HEK293 (cell line): ENCODE data around the gene TOR1AIP2.

Experiments used
- GFI1B ChIP-seq: fragments of 450-650 bp; formaldehyde crosslinking; IDR thresholded peaks from 2 replicates; pipeline ENCODE4 v1.5.1; 2016; ENCODE audit warnings: missing biosample characterization, missing genetic modification characterization
- GLI4 ChIP-seq: fragments of 450-650 bp; formaldehyde crosslinking; IDR thresholded peaks from 2 replicates; pipeline ENCODE4 v1.5.1; 2016; ENCODE audit warnings: missing biosample characterization, missing genetic modification characterization
- KLF10 ChIP-seq: fragments of 450-650 bp; IDR thresholded peaks from 2 replicates; pipeline ENCODE4 v1.5.1; 2018; ENCODE audit warnings: missing biosample characterization, mild to moderate bottlenecking, missing genetic modification characterization
- TRIM28 ChIP-seq: IDR thresholded peaks from 2 replicates; pipeline ENCODE4 v1.6.1; 2011; ENCODE audit warnings: low read length, control low read depth, borderline replicate concordance
- WT1 ChIP-seq: fragments of 450-650 bp; formaldehyde crosslinking; IDR thresholded peaks from 2 replicates; pipeline ENCODE4 v1.5.1; 2016; ENCODE audit warnings: missing biosample characterization, missing genetic modification characterization
- ZBTB21 ChIP-seq: fragments of 450-650 bp; formaldehyde crosslinking; IDR thresholded peaks from 2 replicates; pipeline ENCODE4 v1.5.1; 2017; ENCODE audit warnings: missing biosample characterization, missing genetic modification characterization
- ZFHX2 ChIP-seq: fragments of 450-650 bp; formaldehyde crosslinking; conservative IDR thresholded peaks from 2 replicates; pipeline ENCODE4 v1.5.1; 2016; ENCODE audit warnings: missing biosample characterization, missing genetic modification characterization
- ZNF132 ChIP-seq: fragments of 450-650 bp; formaldehyde crosslinking; IDR thresholded peaks from 2 replicates; pipeline ENCODE4 v1.5.1; 2017; ENCODE audit warnings: missing biosample characterization, missing genetic modification characterization, borderline replicate concordance
- ZNF175 ChIP-seq: fragments of 450-650 bp; formaldehyde crosslinking; IDR thresholded peaks from 2 replicates; pipeline ENCODE4 v1.5.1; 2016; ENCODE audit warnings: missing biosample characterization, missing genetic modification characterization
- ZNF184 ChIP-seq: fragments of 450-650 bp; IDR thresholded peaks from 2 replicates; pipeline ENCODE4 v1.5.1; 2018; ENCODE audit warnings: missing biosample characterization, mild to moderate bottlenecking, missing genetic modification characterization
- ZNF2 ChIP-seq: fragments of 450-650 bp; formaldehyde crosslinking; IDR thresholded peaks from 2 replicates; pipeline ENCODE4 v1.5.1; 2016; ENCODE audit warnings: missing biosample characterization, missing genetic modification characterization
- ZNF24 ChIP-seq: fragments of 450-650 bp; formaldehyde crosslinking; IDR thresholded peaks from 2 replicates; pipeline ENCODE4 v1.5.1; 2016; ENCODE audit warnings: missing biosample characterization, missing genetic modification characterization
- ZNF292 ChIP-seq: fragments of 450-650 bp; formaldehyde crosslinking; IDR thresholded peaks from 2 replicates; pipeline ENCODE4 v1.5.1; 2016; ENCODE audit warnings: low read depth, missing biosample characterization, missing genetic modification characterization, borderline replicate concordance
- ZNF548 ChIP-seq: fragments of 450-650 bp; formaldehyde crosslinking; IDR thresholded peaks from 2 replicates; pipeline ENCODE4 v1.5.1; 2016; ENCODE audit warnings: missing biosample characterization, missing genetic modification characterization
- ZNF549 ChIP-seq: fragments of 450-650 bp; IDR thresholded peaks from 2 replicates; pipeline ENCODE4 v1.5.1; 2018; ENCODE audit warnings: missing biosample characterization, missing genetic modification characterization, mild to moderate bottlenecking, inconsistent platforms, moderate library complexity
- ZNF561 ChIP-seq: fragments of 450-650 bp; IDR thresholded peaks from 2 replicates; pipeline ENCODE4 v1.5.1; 2018; ENCODE audit warnings: missing biosample characterization, missing genetic modification characterization, borderline replicate concordance
- ZNF660 ChIP-seq: fragments of 450-650 bp; IDR thresholded peaks from 2 replicates; pipeline ENCODE4 v1.5.1; 2018; ENCODE audit warnings: missing biosample characterization, mild to moderate bottlenecking, missing genetic modification characterization
- ZNF768 ChIP-seq: fragments of 450-650 bp; formaldehyde crosslinking; IDR thresholded peaks from 2 replicates; pipeline ENCODE4 v1.5.1; 2018; ENCODE audit warnings: missing biosample characterization, mild to moderate bottlenecking, missing genetic modification characterization
- ZNF785 ChIP-seq: fragments of 450-650 bp; formaldehyde crosslinking; IDR thresholded peaks from 2 replicates; pipeline ENCODE4 v1.5.1; 2016; ENCODE audit warnings: missing biosample characterization, missing genetic modification characterization
- ZNF791 ChIP-seq: fragments of 450-650 bp; formaldehyde crosslinking; IDR thresholded peaks from 2 replicates; pipeline ENCODE4 v1.5.1; 2016; ENCODE audit warnings: missing biosample characterization, missing genetic modification characterization
- ZSCAN23 ChIP-seq: fragments of 450-650 bp; formaldehyde crosslinking; IDR thresholded peaks from 2 replicates; pipeline ENCODE4 v1.5.1; 2016; ENCODE audit warnings: missing biosample characterization, missing genetic modification characterization
- TF ChIP-seq, protein P1 (sequence below): fragments of 450-650 bp; formaldehyde crosslinking; IDR thresholded peaks from 2 replicates; pipeline ENCODE4 v1.5.1; 2017; ENCODE audit warnings: missing biosample characterization, missing genetic modification characterization
- TF ChIP-seq, protein P2 (sequence below): fragments of 450-650 bp; formaldehyde crosslinking; IDR thresholded peaks from 2 replicates; pipeline ENCODE4 v1.5.1; 2017; ENCODE audit warnings: missing biosample characterization, missing genetic modification characterization
- TF ChIP-seq, protein P3 (sequence below): fragments of 450-650 bp; formaldehyde crosslinking; IDR thresholded peaks from 2 replicates; pipeline ENCODE4 v1.5.1; 2016; ENCODE audit warnings: missing biosample characterization, missing genetic modification characterization, borderline replicate concordance
- TF ChIP-seq, protein P4 (sequence below): fragments of 450-650 bp; formaldehyde crosslinking; conservative IDR thresholded peaks from 2 replicates; pipeline ENCODE4 v1.5.1; 2016; ENCODE audit warnings: low read depth, missing biosample characterization, missing genetic modification characterization
- TF ChIP-seq, protein P5 (sequence below): IDR thresholded peaks from 2 replicates; pipeline ENCODE4 v1.6.1; 2011; ENCODE audit warnings: mild to moderate bottlenecking, low read depth, low read length, borderline replicate concordance
- TF ChIP-seq, protein P6 (sequence below): fragments of 450-650 bp; formaldehyde crosslinking; IDR thresholded peaks from 2 replicates; pipeline ENCODE4 v1.5.1; 2016; ENCODE audit warnings: missing biosample characterization, missing genetic modification characterization

Gene TOR1AIP2

DNA sequence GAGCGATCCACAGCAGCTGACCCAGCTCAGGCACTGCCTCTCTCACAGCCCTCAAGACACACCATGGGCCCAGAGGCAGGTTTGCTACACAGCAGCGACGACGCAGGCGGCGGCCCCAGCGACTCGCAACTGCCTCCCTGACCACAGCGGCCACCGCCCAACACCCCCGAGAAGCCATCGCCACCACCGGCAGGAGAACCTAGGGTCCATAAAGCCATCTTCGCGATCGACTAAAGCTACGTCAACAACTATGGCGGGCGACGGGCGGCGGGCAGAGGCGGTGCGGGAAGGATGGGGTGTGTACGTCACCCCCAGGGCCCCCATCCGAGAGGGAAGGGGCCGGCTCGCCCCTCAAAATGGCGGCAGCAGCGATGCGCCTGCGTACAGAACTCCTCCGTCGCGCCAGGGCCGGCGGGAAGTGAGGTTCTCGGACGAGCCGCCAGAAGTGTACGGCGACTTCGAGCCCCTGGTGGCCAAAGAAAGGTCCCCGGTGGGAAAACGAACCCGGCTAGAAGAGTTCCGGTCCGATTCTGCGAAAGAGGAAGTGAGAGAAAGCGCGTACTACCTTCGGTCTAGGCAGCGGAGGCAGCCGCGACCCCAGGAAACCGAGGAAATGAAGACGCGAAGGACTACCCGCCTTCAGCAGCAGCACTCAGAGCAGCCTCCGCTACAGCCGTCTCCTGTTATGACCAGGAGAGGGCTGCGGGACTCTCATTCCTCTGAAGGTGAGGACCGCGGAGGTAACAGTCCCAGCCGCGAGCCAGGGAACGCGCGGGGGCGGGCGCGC is 4.8 kb upstream of the TOR1AIP2 start, which contains the start of gene TOR1AIP1 (continued):
- TF ChIP-seq, protein P1, sequence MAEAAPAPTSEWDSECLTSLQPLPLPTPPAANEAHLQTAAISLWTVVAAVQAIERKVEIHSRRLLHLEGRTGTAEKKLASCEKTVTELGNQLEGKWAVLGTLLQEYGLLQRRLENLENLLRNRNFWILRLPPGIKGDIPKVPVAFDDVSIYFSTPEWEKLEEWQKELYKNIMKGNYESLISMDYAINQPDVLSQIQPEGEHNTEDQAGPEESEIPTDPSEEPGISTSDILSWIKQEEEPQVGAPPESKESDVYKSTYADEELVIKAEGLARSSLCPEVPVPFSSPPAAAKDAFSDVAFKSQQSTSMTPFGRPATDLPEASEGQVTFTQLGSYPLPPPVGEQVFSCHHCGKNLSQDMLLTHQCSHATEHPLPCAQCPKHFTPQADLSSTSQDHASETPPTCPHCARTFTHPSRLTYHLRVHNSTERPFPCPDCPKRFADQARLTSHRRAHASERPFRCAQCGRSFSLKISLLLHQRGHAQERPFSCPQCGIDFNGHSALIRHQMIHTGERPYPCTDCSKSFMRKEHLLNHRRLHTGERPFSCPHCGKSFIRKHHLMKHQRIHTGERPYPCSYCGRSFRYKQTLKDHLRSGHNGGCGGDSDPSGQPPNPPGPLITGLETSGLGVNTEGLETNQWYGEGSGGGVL (tag by site-specific recombination), result no peak; the same call in 1 of the 2 replicates
- TF ChIP-seq ZNF791 (tag by site-specific recombination), result no peak
- peak; percentile 61; the same call in 1 of the 2 replicates for TF ChIP-seq TRIM28
- TF ChIP-seq KLF10, result peak; percentile 89
- no peak for TF ChIP-seq ZNF175 (tag by site-specific recombination)
- peak; percentile 92 for TF ChIP-seq ZNF2 (tag by site-specific recombination)
- TF ChIP-seq ZFHX2, result peak; percentile 77
- TF ChIP-seq, protein P2, sequence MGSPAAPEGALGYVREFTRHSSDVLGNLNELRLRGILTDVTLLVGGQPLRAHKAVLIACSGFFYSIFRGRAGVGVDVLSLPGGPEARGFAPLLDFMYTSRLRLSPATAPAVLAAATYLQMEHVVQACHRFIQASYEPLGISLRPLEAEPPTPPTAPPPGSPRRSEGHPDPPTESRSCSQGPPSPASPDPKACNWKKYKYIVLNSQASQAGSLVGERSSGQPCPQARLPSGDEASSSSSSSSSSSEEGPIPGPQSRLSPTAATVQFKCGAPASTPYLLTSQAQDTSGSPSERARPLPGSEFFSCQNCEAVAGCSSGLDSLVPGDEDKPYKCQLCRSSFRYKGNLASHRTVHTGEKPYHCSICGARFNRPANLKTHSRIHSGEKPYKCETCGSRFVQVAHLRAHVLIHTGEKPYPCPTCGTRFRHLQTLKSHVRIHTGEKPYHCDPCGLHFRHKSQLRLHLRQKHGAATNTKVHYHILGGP (tag by site-specific recombination), result peak; percentile 95
- TF ChIP-seq, protein P3, sequence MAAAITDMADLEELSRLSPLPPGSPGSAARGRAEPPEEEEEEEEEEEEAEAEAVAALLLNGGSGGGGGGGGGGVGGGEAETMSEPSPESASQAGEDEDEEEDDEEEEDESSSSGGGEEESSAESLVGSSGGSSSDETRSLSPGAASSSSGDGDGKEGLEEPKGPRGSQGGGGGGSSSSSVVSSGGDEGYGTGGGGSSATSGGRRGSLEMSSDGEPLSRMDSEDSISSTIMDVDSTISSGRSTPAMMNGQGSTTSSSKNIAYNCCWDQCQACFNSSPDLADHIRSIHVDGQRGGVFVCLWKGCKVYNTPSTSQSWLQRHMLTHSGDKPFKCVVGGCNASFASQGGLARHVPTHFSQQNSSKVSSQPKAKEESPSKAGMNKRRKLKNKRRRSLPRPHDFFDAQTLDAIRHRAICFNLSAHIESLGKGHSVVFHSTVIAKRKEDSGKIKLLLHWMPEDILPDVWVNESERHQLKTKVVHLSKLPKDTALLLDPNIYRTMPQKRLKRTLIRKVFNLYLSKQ (tag by site-specific recombination), result no peak
- peak; percentile 92 for TF ChIP-seq ZSCAN23 (tag by site-specific recombination)
- TF ChIP-seq ZNF184 (tag by site-specific recombination), result peak; percentile 83; the same call in 1 of the 2 replicates
- TF ChIP-seq ZNF768 (tag by site-specific recombination), result peak; percentile 42; the same call in 1 of the 2 replicates
- no peak for TF ChIP-seq ZNF132 (tag by site-specific recombination)
- peak; percentile 98 for TF ChIP-seq ZBTB21
- TF ChIP-seq ZNF660, result peak; percentile 98
- TF ChIP-seq GFI1B (tag by site-specific recombination), result peak; percentile 72; the same call in 1 of the 2 replicates
- no peak; the same call in 1 of the 2 replicates for TF ChIP-seq ZNF785 (tag by site-specific recombination)
- TF ChIP-seq, protein P4, sequence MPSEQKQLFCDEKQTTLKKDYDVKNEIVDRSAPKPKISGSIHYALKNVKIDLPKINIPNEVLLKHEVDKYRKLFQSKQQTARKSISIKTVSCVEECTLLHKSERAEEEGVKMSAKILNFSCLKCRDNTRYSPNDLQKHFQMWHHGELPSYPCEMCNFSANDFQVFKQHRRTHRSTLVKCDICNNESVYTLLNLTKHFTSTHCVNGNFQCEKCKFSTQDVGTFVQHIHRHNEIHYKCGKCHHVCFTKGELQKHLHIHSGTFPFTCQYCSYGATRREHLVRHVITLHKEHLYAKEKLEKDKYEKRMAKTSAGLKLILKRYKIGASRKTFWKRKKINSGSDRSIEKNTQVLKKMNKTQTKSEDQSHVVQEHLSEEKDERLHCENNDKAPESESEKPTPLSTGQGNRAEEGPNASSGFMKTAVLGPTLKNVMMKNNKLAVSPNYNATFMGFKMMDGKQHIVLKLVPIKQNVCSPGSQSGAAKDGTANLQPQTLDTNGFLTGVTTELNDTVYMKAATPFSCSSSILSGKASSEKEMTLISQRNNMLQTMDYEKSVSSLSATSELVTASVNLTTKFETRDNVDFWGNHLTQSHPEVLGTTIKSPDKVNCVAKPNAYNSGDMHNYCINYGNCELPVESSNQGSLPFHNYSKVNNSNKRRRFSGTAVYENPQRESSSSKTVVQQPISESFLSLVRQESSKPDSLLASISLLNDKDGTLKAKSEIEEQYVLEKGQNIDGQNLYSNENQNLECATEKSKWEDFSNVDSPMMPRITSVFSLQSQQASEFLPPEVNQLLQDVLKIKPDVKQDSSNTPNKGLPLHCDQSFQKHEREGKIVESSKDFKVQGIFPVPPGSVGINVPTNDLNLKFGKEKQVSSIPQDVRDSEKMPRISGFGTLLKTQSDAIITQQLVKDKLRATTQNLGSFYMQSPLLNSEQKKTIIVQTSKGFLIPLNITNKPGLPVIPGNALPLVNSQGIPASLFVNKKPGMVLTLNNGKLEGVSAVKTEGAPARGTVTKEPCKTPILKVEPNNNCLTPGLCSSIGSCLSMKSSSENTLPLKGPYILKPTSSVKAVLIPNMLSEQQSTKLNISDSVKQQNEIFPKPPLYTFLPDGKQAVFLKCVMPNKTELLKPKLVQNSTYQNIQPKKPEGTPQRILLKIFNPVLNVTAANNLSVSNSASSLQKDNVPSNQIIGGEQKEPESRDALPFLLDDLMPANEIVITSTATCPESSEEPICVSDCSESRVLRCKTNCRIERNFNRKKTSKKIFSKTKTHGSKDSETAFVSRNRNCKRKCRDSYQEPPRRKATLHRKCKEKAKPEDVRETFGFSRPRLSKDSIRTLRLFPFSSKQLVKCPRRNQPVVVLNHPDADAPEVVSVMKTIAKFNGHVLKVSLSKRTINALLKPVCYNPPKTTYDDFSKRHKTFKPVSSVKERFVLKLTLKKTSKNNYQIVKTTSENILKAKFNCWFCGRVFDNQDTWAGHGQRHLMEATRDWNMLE (tag by site-specific recombination), result peak; percentile 76
- TF ChIP-seq WT1, result peak; percentile 80; the same call in 1 of the 2 replicates
- TF ChIP-seq, protein P5, sequence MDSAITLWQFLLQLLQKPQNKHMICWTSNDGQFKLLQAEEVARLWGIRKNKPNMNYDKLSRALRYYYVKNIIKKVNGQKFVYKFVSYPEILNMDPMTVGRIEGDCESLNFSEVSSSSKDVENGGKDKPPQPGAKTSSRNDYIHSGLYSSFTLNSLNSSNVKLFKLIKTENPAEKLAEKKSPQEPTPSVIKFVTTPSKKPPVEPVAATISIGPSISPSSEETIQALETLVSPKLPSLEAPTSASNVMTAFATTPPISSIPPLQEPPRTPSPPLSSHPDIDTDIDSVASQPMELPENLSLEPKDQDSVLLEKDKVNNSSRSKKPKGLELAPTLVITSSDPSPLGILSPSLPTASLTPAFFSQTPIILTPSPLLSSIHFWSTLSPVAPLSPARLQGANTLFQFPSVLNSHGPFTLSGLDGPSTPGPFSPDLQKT, result no peak
- no peak for TF ChIP-seq ZNF548 (tag by site-specific recombination)
- peak; percentile 96 for TF ChIP-seq ZNF24
- no peak for TF ChIP-seq ZNF549
- no peak for TF ChIP-seq ZNF292 (tag by site-specific recombination)
- peak; percentile 97 for TF ChIP-seq GLI4
- TF ChIP-seq ZNF561 (tag by site-specific recombination), result peak; percentile 92; the same call in 1 of the 2 replicates
- TF ChIP-seq, protein P6, sequence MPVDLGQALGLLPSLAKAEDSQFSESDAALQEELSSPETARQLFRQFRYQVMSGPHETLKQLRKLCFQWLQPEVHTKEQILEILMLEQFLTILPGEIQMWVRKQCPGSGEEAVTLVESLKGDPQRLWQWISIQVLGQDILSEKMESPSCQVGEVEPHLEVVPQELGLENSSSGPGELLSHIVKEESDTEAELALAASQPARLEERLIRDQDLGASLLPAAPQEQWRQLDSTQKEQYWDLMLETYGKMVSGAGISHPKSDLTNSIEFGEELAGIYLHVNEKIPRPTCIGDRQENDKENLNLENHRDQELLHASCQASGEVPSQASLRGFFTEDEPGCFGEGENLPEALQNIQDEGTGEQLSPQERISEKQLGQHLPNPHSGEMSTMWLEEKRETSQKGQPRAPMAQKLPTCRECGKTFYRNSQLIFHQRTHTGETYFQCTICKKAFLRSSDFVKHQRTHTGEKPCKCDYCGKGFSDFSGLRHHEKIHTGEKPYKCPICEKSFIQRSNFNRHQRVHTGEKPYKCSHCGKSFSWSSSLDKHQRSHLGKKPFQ, result peak; percentile 48; the same call in 1 of the 2 replicates
